NOMO-1 treated with DMSO at 0.1 percent for 48 hours (cell line): ENCODE measurements around the gene VAV3.
"Not testable (repeated sequence)": the region's sequence is repeated elsewhere in the genome, so short reads cannot be mapped to it uniquely, and the experiment has no call there.

ENCODE experiments used
- DNase-seq: peaks from one replicate; lab custom pipeline; 2025; ENCODE audit not compliant: unreplicated experiment; lab: John Stamatoyannopoulos, UW

Gene VAV3

GRCh38 chr1:107661158-107661557, 303.8 kb downstream of the VAV3 start:
- no peak for DNase-seq

- DNase-seq, result no peak
These were observed 305.0 kb downstream of the VAV3 start for GRCh38 chr1:107659961-107660360.

- DNase-seq, result no peak
These were observed 307.6 kb downstream of the VAV3 start for GRCh38 chr1:107657356-107657755.

- no peak for DNase-seq
These were observed 311.2 kb downstream of the VAV3 start for GRCh38 chr1:107653765-107654164.

GRCh38 chr1:107653005-107653404, 312.0 kb downstream of the VAV3 start:
- DNase-seq, result no peak

- DNase-seq, result not testable (repeated sequence)
These were observed 314.2 kb downstream of the VAV3 start for GRCh38 chr1:107650825-107651224.

- DNase-seq, result no peak
These were observed 316.0 kb downstream of the VAV3 start for GRCh38 chr1:107649023-107649422.

GRCh38 chr1:107648071-107648470, 316.9 kb downstream of the VAV3 start:
- no peak for DNase-seq

GRCh38 chr1:107647012-107647411, 318.0 kb downstream of the VAV3 start:
- DNase-seq, result no peak

- no peak for DNase-seq
These were observed 321.2 kb downstream of the VAV3 start for GRCh38 chr1:107643766-107644165.

- peak; percentile 38 for DNase-seq
These were observed 324.8 kb downstream of the VAV3 start for GRCh38 chr1:107640207-107640606.

GRCh38 chr1:107637101-107637500, 327.9 kb downstream of the VAV3 start:
- no peak for DNase-seq

- no peak for DNase-seq
These were observed 331.4 kb downstream of the VAV3 start for GRCh38 chr1:107633596-107633995.

GRCh38 chr1:107626073-107626796, 338.7 kb downstream of the VAV3 start:
- DNase-seq, result no peak

GRCh38 chr1:107625405-107626029, 339.5 kb downstream of the VAV3 start:
- DNase-seq, result no peak

- no peak for DNase-seq
These were observed 341.5 kb downstream of the VAV3 start for GRCh38 chr1:107623431-107623830.

GRCh38 chr1:107622966-107623365, 342.0 kb downstream of the VAV3 start:
- no peak for DNase-seq

GRCh38 chr1:107622535-107622934, 342.4 kb downstream of the VAV3 start:
- DNase-seq, result no peak

GRCh38 chr1:107620753-107621152, 344.2 kb downstream of the VAV3 start:
- DNase-seq, result no peak

GRCh38 chr1:107618539-107618938, 346.4 kb downstream of the VAV3 start:
- no peak for DNase-seq

- no peak for DNase-seq
These were observed 347.1 kb downstream of the VAV3 start for GRCh38 chr1:107617921-107618320.

GRCh38 chr1:107617456-107617855, 347.5 kb downstream of the VAV3 start:
- no peak for DNase-seq

- DNase-seq, result no peak
These were observed 355.2 kb downstream of the VAV3 start for GRCh38 chr1:107609808-107610207.
